AG09319 (cell line): ENCODE results near the gene PRRG1.

Experiments used
- DNase-seq: peaks from one replicate; pipeline ENCODE4 v3.0.0-alpha.2; 2010; ENCODE audit warnings: low read depth; ENCODE audit errors: extremely low read depth
- CTCF ChIP-seq: IDR thresholded peaks from 2 replicates; pipeline ENCODE4 v1.5.1; 2011; ENCODE audit warnings: low read depth, mild to moderate bottlenecking, inconsistent platforms, low read length, moderate library complexity

The PRRG1 gene

DNA sequence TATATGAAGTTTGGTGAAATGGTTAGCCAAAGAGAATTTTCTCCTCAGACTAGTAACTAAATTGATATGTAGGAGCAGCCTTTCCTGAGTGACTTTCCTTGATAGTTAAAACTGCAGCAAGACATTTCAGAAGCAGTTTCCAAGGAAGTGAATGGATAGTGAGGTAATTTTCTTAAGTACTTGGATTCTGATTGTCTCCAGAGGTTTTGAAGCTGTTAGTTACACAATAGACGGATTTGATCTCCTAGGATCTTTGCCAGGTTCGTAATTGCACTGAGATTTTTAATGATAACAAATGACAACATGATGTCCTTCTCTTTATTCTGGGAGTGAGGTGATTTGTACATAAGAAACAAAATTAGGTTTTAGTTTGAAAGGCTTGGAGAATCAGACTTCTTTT lies 29.2 kb downstream of the PRRG1 start:
- DNase-seq: peak; percentile 19
- TF ChIP-seq CTCF: no peak

DNA sequence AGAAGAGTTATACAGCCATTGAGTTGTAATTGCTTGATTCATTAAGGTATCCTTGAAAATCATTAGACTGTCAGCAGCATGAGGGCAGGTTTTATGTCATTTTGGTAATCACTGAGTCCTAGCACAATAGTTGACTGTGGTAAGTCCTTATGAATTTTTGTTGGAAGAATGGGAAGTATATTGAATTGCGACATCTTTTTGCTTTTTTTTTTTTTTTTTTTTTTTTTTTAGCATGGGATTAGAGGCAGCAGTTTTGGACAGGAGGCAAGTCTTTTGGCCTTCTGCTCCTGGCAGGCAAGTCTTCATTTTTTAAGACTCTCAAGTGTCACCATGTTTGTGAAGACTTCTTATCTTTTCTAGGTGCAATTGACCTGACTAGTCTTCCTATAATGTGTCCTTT lies 29.7 kb downstream of the PRRG1 start:
- TF ChIP-seq CTCF: no peak
- no peak for DNase-seq

DNA sequence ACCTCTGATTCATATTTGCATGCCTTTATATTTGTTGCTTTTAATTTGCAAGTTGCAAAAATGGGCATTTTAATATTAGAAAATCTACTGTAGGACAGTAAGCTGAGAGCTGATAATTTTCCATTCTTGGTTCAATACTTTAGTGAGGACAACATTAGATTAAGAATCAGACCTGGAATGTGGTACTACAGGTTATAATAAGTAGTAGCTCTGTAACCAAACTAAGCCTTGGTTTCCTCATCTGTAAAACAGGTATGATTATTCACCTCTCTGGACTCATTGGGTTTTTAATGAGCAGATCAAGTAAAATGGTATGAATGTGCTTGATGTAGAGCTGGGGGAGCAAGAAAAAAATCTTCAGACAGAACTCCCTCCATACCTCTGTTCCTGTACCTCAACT lies 31.1 kb downstream of the PRRG1 start:
- no peak for DNase-seq
- no peak for TF ChIP-seq CTCF

DNA sequence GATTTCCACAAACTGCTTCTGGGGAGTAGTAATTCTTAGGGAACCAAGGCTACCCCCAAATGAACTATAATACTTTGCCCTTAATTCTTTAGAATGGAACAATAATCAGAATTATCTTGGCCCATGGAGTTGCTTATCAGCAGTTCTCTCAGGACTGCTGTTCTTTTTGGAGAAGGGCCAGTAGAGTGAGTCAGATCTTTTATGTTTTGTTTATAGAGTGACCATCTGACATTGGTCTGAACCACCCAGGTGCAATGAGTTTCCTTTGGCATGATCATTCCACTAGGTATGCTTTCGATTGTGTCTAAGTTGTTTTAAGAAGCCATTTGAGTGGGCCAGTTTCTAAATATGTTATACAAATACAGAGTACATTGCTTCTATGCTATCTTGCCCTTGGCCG lies 31.8 kb downstream of the PRRG1 start:
- DNase-seq: peak; percentile 8
- TF ChIP-seq CTCF: no peak

DNA sequence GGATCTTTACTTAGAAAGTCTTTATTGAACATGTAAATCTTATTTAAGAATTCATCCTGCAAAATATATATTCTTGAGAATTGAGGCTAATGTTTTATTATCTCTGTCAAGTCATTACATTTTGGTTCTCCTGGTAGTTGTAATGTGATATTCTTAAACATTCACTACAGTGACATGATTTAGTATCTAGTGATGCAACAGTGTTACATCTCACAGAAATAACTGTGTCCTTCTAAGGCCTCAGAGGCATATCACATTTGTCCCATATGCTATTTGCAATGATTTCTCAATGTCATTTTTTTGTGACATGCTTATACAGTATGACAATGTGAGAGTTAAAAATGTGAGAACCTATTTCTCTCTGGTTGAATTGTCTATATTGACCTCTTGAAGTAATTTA lies 34.1 kb downstream of the PRRG1 start:
- no peak for TF ChIP-seq CTCF
- DNase-seq: no peak

- DNase-seq: no peak
- TF ChIP-seq CTCF: no peak
Observed at GRCh38 chrX:37388413-37388812, 39.2 kb downstream of the PRRG1 start.

GRCh38 chrX:37405956-37406355 lies 56.8 kb downstream of the PRRG1 start:
- no peak for DNase-seq
- no peak for TF ChIP-seq CTCF

- DNase-seq: no peak
- TF ChIP-seq CTCF: no peak
Observed at GRCh38 chrX:37407736-37408135, 58.6 kb downstream of the PRRG1 start.
